Transverse colon (tissue), 3 donors: Measurements from ENCODE around the gene KRT85.

Source experiments
- CTCF ChIP-seq, 5 experiments: fragments of 200-600 bp in 3 of 5; fragments of 450-650 bp in 2 of 5; sonication (generic) in 3 of 5; IDR thresholded peaks; 1 replicate in 2 of 5; 2 replicates in 3 of 5; pipeline ENCODE4 v1.5.1; 2016 to 2017; ENCODE audit warnings: antibody characterized with exemption in 5 of 5, inconsistent platforms in 3 of 5, mild to moderate bottlenecking in 2 of 5, moderate library complexity in 1 of 5
- EP300 ChIP-seq: sonication (generic); formaldehyde crosslinking; IDR thresholded peaks from one replicate; pipeline ENCODE4 v1.6.1; 2017; ENCODE audit warnings: antibody characterized with exemption, low read depth

- TF ChIP-seq CTCF (IDR thresholded peaks at IDR 0.05) (no peak), EP300 (no peak)
Observed at GRCh38 chr12:52341066-52341580, 26.2 kb downstream of the KRT85 start.
